SU-DHL-6 (cell line): ENCODE measurements around the gene ZNF483.

Experiments used
- H2AFZ ChIP-seq: fragments of 200-600 bp; sonication (generic); 2 replicates; pipeline ENCODE4 v1.6.1; 2014; ENCODE audit warnings: low read depth, mild to moderate bottlenecking, moderate library complexity, mixed read lengths, antibody characterized with exemption, low read length; ENCODE audit not compliant: severe bottlenecking
- H3F3A ChIP-seq: fragments of 200-600 bp; shearing (Covaris generic); 2 replicates; pipeline ENCODE4 v1.6.0; 2016; ENCODE audit warnings: antibody characterized with exemption, mild to moderate bottlenecking; ENCODE audit not compliant: insufficient read depth
- H3K27ac ChIP-seq: fragments of 200-600 bp; sonication (generic); 2 replicates; pipeline ENCODE4 v1.5.1; 2016; ENCODE audit warnings: low read depth, mild to moderate bottlenecking, low read length, moderate library complexity, mixed read lengths
- H3K27me3 ChIP-seq: fragments of 200-600 bp; sonication (generic), shearing (Covaris generic); 2 replicates; pipeline ENCODE4 v1.6.0; 2014; ENCODE audit warnings: mild to moderate bottlenecking, low read length
- H3K36me3 ChIP-seq: fragments of 200-600 bp; sonication (generic); 2 replicates; pipeline ENCODE4 v1.6.1; 2014; ENCODE audit warnings: mild to moderate bottlenecking, low read length, mixed read lengths
- H3K4me2 ChIP-seq: fragments of 300-600, 200-600 bp; shearing (Covaris generic), sonication (generic); 2 replicates; pipeline ENCODE4 v1.6.0; 2014; ENCODE audit warnings: low read length, low read depth, mild to moderate bottlenecking; ENCODE audit not compliant: poor library complexity, severe bottlenecking
- H3K4me3 ChIP-seq: fragments of 200-600 bp; sonication (generic); 2 replicates; pipeline ENCODE4 v1.5.1; 2014; ENCODE audit warnings: antibody characterized with exemption, low read length, mild to moderate bottlenecking, mixed read lengths; ENCODE audit not compliant: insufficient read depth, poor library complexity, severe bottlenecking
- H3K79me2 ChIP-seq: fragments of 200-600 bp; sonication (generic); 2 replicates; pipeline ENCODE4 v1.6.1; 2014; ENCODE audit warnings: mild to moderate bottlenecking, low read length, moderate library complexity; ENCODE audit not compliant: insufficient read depth
- H3K9ac ChIP-seq: fragments of 200-600 bp; sonication (generic); 2 replicates; pipeline ENCODE4 v1.7.0; 2014; ENCODE audit warnings: mild to moderate bottlenecking, low read length
- H3K9me2 ChIP-seq: fragments of 200-600 bp; sonication (generic); replicated peaks from 2 replicates; pipeline ENCODE4 v1.6.1; 2014; ENCODE audit warnings: low read length; ENCODE audit not compliant: insufficient read depth
- H3K9me3 ChIP-seq: fragments of 200-600 bp; sonication (generic); 2 replicates; pipeline ENCODE4 v1.6.1; 2014; ENCODE audit warnings: low read length, mixed read lengths; ENCODE audit not compliant: insufficient read depth
- H4K20me1 ChIP-seq: fragments of 200-600 bp; sonication (generic); 2 replicates; pipeline ENCODE4 v1.6.1; 2014; ENCODE audit warnings: low read depth, mild to moderate bottlenecking, antibody characterized with exemption, low read length, moderate library complexity, mixed read lengths
- CTCF ChIP-seq: fragments of 200-600 bp; sonication (generic); IDR thresholded peaks from one replicate; pipeline ENCODE4 v1.5.1; 2017; ENCODE audit warnings: antibody characterized with exemption, mild to moderate bottlenecking, low read length, moderate library complexity; ENCODE audit not compliant: insufficient read depth, poor library complexity, severe bottlenecking
- EZH2phosphoT487 ChIP-seq: fragments of 200-600 bp; sonication (generic), shearing (Covaris generic); conservative IDR thresholded peaks from 2 replicates; pipeline ENCODE4 v1.6.1; 2018; ENCODE audit warnings: mild to moderate bottlenecking, antibody characterized with exemption, low read length, moderate library complexity, mixed read lengths

Gene ZNF483

GRCh38 chr9:111586378-111586777 lies 61.4 kb downstream of the ZNF483 start:
- Histone ChIP-seq H4K20me1 (no peaks in the 10 kb centered on the region), H3K36me3 (no peaks in the 10 kb centered on the region)
- TF ChIP-seq CTCF (no peak), EZH2phosphoT487 (no peak)

GRCh38 chr9:111588846-111589245 lies 63.9 kb downstream of the ZNF483 start:
- no peak overlapping the region for H3K4me3 ChIP-seq

More at GRCh38 chr9:111586378-111586777, 61.4 kb downstream of the ZNF483 start:
- H3F3A ChIP-seq = no peaks in the 10 kb centered on the region
- no peaks in the 10 kb centered on the region for H3K9me3 ChIP-seq
- H3K79me2 ChIP-seq = no peaks in the 10 kb centered on the region
- H3K4me3 ChIP-seq = no peak overlapping the region
- no peak overlapping the region for H3K27ac ChIP-seq
- no peak overlapping the region for H3K4me2 ChIP-seq
- H3K9me2 ChIP-seq = no peaks in the 10 kb centered on the region
- H3K9ac ChIP-seq = no peak overlapping the region
- H3K27me3 ChIP-seq = no peaks in the 10 kb centered on the region
- H2AFZ ChIP-seq = no peak overlapping the region

GRCh38 chr9:111597852-111598732 lies 73.1 kb downstream of the ZNF483 start:
- H3K27ac ChIP-seq = no peak overlapping the region
- peak overlapping the region; percentile 74 for H2AFZ ChIP-seq

More at GRCh38 chr9:111588846-111589245, 63.9 kb downstream of the ZNF483 start:
- Histone ChIP-seq H3K36me3 (no peaks in the 10 kb centered on the region), H3F3A (no peaks in the 10 kb centered on the region), H3K79me2 (no peaks in the 10 kb centered on the region), H4K20me1 (no peaks in the 10 kb centered on the region), H3K9me3 (no peaks in the 10 kb centered on the region), H3K9me2 (no peaks in the 10 kb centered on the region), H3K27me3 (no peaks in the 10 kb centered on the region), H3K27ac (no peak overlapping the region), H3K4me2 (no peak overlapping the region), H3K9ac (no peak overlapping the region), H2AFZ (no peak overlapping the region)
- no peak for TF ChIP-seq CTCF
- TF ChIP-seq EZH2phosphoT487 = no peak

More at GRCh38 chr9:111597852-111598732, 73.1 kb downstream of the ZNF483 start:
- no peaks in the 10 kb centered on the region for H4K20me1 ChIP-seq
- peak overlapping the region; percentile 32 for H3K4me3 ChIP-seq
- peak overlapping the region; percentile 56 for H3K4me2 ChIP-seq
- TF ChIP-seq CTCF = peak; percentile 75
- no peak for TF ChIP-seq EZH2phosphoT487
- no peaks in the 10 kb centered on the region for H3F3A ChIP-seq
- H3K9ac ChIP-seq = no peak overlapping the region; the same call in 1 of the 2 replicates
- no peaks in the 10 kb centered on the region for H3K9me3 ChIP-seq
- H3K27me3 ChIP-seq = no peaks in the 10 kb centered on the region
- H3K36me3 ChIP-seq = no peaks in the 10 kb centered on the region
- H3K9me2 ChIP-seq = no peaks in the 10 kb centered on the region
- no peaks in the 10 kb centered on the region for H3K79me2 ChIP-seq
